Forelimb muscle (tissue), 1 donor: ENCODE measurements around the gene CCDC68. TPM values are rescaled to one million over a fixed set of nuclear protein-coding genes. Genes with fewer than 3 reads are reported as not detected.
"Not testable (repeated sequence)": the region's sequence is repeated elsewhere in the genome, so short reads cannot be mapped to it uniquely, and the experiment has no call there.

ENCODE experiments used
- DNase-seq: peaks from one replicate; pipeline ENCODE4 v3.0.0-alpha.2; 2013; ENCODE audit warnings: low read depth
- polyA plus RNA-seq: library from polyadenylated mRNA; unstranded; fragments of 120-200 nt; gene quantifications from one replicate; pipeline ENCODE4 v1.2.1, GENCODE V29; 2013; ENCODE audit not compliant: insufficient read length

The CCDC68 gene, protein sequence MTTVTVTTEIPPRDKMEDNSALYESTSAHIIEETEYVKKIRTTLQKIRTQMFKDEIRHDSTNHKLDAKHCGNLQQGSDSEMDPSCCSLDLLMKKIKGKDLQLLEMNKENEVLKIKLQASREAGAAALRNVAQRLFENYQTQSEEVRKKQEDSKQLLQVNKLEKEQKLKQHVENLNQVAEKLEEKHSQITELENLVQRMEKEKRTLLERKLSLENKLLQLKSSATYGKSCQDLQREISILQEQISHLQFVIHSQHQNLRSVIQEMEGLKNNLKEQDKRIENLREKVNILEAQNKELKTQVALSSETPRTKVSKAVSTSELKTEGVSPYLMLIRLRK
- polyA plus RNA-seq, result 0.39 TPM

DNA sequence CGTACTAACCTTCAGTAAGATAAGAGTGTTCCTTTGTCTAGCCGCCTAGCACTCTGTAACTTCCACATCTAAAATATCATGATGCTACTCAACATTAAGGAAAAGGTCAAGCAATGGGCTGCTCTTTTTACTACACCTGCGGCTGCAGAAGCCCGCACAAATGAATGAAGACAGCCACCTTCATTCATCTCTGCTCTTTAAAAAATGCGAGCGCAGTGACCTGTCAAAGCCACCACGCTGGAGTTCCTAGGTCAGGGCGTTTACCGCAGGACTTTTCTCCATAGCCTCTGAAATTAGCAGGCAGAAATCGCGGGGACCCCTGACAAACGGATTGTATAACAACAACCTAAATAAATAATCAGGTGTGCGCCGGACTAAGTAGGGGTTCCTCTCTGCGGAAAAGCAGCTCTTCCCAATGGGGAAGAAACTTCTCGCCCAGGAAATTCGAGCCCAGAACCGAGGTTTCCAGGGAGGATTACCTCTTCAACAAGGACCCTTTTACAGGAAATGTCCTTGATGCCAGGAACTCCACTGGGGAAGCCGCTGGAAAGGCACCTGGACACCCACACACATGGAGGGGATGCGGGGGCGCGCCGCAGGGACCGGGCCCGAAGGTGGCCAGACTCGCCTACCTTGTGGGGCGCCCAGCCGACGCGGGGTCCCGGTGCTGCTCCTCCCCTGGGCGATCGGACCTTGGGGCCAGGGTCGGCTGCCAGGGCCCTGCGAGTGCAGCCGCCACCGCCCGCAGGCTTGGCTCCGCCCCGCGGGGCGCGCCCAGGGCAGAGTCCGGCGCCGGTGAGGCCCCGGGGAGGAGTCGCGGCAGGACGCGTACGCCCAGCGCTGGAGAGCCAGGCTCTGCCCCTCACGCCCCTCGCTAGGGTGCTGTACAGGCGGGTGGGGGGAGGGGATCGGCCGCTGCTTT, at the start of gene CCDC68:
CCDC68 (minus strand) TSS at position 758 of the 922 bp plus-strand sequence. CDS start 16,670 bp downstream, outside the sequence.
- no peak for DNase-seq

DNA sequence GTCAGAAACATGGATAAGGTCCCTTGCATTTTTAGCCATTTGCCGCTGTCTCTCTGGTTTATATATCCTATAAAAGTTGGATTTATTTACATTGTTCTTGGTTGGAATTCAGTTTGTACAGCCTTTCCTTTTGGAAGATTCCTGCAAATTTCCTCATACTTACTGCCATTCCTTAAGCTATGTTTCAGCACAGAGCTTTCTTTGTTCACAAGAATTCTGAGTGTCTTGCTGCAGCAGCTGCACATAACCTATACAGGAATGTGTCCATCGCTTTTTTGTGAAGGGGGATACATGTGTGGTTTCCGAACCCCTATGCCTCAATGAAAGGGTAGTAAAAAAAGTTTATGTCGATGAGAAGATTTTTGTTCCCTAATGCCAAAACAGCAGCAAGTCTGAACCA, 48.3 kb upstream of the CCDC68 start:
- DNase-seq, result no peak

DNA sequence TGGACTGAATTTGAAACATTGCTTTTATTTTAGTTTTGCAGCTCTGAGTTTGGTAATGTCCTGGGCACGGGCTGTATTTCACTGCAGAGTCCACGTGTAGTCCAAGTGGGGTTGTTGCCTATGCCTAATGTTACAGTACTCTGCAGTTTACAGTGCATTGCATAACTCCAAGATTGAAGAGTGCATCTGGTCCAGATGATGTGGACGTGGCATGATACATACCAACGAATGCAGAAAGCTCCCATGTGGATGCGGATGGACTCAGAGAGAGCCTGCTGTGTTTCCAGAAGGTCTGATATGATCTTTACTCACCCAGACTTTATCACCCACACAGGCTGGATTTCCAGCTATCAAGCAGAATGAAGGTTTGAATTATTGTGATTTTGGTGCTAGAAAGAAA, 44.4 kb upstream of the CCDC68 start:
- no peak for DNase-seq

DNA sequence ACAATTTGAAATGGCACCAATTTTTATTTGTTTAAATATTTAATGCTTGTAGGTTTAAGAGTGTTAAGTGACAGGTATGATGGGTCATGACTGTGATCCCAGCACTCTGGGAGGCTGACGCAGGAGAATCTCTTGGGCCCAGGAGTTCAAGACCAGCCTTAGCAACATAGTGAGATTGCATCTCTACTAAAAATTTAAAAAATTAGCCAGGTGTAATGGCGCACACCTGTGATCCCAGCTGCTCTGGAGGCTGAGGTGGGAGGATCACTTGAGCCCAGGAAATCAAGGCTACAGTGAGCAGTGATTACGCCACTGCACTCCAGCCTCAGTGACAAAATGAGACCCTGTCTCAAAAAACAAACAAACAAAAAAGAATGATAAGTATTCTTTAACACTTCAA, 43.0 kb upstream of the CCDC68 start:
- no peak for DNase-seq

DNA sequence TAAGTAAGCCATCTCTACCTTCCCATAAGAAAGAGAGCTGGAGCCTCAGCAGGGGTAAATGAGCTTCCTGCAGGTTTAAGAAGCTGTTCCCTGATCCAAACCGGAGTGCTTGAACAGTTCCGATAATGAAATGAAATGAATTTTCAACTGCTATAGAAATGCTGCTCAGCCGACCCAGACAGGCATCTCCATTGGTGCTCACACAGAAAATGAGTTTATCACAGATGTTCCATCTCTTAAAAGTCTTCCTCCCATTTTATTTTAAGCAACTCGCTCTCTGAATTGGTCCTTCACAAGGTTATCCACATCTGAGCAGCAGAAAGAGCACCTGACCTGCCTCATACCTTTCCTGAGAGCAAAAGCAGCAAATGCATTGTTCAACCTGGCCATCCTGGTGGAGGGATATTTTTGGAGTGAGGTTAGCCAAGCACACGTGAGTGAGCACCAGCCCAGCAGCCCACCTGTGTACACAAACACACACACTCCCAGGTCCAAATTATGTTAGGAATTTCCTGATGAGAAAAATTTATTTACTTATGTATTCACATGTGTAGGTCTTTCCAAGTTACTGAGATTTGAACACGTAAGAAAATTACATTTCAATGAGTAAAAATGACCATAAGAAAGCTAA, 42.2 kb upstream of the CCDC68 start:
- DNase-seq, result no peak

DNA sequence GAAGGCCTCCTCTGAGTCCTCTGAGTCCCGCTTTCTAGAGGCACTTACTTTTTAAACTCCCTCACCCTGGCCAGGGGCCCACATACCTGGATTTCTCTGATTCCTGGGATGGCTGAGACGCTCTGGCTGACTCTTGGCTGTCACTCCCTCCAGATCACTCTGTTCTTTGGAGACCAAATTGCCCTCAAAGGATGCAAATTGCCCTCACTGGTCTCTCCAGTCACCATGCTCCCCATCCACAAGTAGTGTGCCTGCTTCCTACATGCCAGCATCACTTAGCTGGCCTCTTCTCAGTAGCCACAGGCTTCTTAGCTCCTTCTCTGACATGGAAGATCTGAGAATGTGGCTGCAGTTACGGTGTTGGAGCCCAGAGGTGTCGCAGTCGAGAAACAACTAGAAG, 41.3 kb upstream of the CCDC68 start:
- DNase-seq, result no peak

DNA sequence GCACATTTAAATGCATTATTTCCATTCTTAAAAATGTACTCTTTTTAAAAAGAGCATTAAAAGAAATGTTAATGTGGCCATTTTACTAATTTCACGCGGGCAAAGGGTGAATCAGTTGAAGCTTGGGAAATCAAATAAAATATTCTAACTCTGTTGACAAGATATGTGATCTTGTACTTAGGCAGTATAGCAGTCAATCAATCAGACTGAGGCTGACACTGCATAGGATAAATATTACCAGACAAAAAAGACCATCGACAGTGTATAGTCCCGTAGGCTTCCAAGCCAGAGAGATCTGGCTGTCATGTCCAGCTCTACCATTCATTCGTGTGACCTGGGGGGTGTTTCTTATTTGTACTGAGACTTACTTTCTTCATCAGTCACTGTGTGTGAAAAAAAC, 39.8 kb upstream of the CCDC68 start:
- no peak for DNase-seq

DNA sequence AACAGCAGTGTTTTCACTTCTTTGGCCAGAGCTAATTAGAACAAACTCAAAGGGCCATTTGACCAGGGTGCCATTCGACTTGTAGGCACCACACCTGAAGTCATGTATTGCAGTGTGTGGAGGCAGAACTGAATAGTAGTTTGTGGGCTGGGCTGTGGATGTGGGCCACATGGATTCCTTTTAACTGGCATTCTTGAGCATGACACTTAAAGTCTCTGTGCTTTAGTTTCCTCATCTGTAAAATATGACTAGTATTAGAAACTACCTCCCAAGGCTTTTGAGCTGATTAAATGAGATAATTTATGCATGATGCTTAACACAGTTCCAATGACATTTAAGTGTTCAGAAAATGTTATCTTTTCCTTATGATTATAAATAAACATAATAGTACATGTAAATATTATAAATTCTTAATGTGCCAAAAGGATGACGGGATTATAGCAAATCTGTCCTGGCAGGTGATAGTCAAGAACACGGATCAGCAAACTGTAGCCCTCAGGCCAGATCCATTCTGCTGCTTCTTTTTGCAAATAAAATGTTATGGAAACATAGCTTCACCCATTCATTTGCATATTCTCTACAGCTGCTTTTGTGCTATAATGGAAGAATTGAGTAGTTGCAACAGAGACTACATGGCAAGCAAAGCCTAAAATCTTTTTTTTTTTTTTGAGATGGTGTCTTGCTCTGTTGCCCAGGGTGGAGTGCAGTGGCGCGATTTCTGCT, 36.3 kb upstream of the CCDC68 start:
- DNase-seq, result no peak

DNA sequence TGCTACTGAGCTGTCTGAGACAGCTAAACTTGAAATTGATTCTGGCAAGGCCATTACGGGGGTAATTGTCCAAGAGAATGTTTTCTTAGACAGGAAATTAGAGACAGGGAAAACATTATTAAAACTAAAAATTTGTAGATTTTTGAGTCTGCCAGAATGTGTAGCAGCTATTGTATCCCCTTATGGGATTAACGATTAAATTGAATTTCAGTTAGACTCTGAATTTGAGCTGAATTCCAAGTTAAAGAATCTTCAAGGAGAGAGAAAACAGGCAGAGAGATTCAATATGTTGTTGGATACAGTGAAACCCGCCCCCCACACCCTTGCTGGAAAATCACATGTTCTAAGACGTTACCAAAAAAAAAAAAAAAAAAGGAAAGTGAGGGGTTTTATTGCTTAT, 32.7 kb upstream of the CCDC68 start:
- DNase-seq, result no peak

DNA sequence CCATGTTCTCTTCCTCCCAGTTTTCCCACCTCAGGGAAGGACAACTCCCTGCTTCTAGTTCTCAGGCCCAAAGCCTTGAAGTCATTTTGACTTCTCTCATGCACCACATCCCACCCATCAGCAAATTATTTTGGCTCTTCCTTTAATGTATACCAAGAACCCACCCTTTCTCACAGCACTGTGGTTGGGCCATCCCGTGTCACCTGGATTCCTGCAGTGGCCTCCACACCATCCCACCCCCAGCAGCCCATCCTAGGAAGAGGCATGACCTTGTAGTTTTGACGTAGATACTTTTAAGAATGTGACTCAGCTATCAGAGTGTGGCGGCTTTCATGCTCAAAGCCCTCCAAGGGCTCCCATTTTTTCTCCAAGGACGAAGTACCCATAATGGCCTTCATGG, 25.6 kb upstream of the CCDC68 start:
- no peak for DNase-seq

DNA sequence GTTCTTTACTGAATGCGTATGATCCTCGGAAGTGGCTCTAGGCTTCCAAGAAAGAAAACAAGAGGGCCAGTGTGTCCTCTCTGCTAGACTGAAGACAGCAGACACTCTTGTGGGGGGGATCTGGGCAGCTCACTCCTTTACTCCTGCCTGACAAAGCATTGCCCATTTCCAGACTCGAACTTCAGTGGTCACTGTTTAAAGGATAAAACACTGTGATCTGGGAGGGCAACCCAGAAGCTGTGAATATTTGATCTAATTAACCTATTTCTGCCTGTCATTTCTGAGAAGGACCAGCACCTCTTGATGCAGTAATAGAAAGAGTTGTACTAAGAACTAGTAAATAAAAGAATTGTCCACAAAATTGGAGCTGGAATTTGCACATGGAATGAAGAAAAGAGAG, 24.5 kb upstream of the CCDC68 start:
- DNase-seq, result no peak

DNA sequence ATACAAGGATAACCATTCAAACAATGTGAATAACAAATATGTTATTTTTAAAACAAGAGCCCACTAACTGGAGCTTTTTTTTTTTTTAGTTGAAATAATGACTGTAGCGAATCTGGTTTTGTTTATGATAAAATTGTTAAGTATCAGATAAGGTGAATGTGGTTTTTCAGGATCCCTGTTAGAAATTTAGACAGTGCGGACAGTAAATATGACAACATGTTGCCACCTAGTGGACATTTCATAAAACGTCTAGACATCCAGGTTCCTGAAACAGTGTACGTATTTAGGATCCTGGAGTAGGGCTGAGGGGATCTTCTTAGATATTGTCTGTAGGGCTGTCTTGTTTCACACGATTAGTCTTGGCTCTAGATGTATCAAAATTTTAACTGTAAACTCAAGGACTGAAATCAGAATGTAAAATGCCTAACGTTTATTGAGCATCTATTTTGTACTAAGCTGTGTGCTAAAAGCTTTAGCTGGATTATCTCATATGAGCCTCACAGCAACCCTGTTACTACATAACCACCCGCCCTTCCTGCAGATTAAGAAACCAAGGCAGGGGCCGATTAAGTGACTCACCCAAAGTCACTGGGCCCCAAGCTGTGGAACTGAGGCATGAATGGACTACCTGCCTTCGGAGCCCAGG, 23.9 kb upstream of the CCDC68 start:
- DNase-seq, result peak; percentile 41

DNA sequence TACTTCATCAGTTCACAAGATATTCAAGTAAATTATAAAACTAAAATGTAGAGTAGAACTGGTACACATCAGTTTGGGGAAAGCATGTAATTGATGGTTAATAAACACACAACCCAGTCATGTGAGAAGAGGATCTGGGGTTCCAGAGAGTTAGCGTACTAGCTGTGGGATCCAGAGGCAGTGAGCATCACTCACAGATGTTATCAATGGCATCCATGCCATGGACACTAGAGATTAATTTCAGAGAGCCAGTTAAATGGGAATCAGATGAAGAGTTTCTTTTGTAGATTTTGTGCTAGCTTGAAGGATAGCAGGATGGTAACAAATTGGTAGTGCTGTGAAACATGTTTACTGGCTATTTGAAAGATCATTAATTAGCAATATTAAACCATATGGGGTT, 21.8 kb upstream of the CCDC68 start:
- DNase-seq, result no peak

DNA sequence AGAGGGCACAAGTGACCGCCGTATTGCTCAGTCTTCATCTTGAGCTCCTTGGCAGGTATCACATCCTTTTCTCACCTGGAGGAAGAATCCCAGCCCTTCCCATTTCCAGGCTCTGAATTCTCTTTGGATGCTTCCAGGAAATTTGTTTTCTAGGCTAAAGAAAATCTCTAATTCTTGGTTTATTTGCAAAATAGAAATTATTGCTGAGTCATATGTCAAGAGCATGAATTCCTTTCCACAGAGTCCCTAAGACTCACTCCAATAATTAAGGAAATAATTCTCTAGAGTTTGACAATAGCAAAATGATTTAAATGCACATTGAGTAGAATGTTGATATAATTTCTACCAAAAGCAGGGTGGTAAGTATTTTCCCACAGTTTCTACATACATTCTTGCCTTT, 16.3 kb upstream of the CCDC68 start:
- DNase-seq, result no peak

DNA sequence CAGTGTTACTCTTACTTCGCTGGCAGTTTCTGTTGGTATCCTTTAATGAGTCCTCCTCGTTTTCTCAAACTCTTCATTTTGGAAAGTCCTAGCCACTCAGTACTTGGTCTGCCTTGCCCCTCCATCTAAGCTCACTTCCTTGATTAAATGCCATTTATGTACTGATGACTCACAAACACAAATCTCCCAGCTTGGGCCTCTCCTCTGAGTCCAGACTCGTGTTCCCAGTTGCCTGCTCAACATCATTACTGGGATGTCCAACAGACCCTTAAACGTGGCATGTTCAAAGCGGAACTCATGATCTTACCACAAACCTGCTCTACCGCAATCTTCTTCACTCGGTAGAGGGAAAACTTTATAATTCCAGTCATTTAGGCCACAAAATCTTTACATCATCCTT, 13.8 kb upstream of the CCDC68 start:
- DNase-seq, result no peak

DNA sequence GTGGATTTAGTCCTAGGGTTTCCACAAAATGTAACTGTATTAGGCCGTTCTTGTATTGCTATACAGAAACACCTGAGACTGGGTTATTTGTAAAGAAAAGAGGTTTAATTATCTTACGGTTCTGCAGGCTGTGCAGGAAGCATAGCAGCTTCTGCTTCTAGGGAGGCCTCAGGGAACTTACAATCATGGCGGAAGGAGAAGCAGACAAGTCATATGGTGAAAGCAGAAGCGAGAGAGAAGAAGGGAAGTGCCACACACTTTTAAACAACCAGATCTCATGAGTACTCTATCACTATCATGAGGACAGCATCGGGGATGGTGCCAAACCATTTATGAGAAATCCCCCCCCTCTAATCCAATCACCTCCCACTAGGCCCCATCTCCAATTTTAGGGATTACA, 9.5 kb upstream of the CCDC68 start:
- no peak for DNase-seq

DNA sequence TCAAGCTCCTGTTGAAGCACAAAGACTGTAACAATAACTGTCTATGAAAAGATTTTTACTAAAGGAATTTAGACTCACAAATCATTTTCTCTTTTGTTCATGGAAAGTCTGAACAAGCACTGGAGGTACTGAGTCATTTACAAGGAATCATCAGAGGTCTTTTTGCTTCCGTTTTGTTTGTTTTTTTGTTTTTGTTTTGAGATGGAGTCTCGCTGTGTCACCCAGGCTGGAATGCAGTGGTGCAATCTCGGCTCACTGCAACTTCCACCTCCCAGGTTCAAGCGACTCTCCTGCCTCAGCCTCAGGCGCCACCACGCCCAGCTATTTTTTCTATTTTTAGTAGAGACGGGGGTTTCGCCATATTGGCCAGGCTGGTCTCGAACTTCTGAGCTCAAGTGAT, 9.0 kb upstream of the CCDC68 start:
- not testable (repeated sequence) for DNase-seq

DNA sequence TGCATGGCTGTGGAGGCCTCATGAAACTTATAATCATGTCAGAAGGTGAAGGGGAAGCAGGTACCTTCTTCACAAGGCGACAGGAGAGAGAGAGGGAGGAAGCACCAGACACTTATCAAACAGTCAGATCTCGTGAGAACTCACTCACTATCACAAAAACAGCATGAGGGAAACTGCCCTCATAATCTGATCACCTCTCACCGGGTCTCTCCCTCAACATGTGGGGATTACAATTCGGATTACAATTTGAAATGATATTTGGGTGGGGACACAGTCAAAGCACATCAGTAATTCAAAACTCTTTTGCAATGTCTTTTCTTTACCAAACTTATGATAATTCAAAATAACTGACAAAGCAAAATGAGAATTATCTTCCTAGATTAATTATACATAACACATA, 8.5 kb upstream of the CCDC68 start:
- DNase-seq, result no peak

DNA sequence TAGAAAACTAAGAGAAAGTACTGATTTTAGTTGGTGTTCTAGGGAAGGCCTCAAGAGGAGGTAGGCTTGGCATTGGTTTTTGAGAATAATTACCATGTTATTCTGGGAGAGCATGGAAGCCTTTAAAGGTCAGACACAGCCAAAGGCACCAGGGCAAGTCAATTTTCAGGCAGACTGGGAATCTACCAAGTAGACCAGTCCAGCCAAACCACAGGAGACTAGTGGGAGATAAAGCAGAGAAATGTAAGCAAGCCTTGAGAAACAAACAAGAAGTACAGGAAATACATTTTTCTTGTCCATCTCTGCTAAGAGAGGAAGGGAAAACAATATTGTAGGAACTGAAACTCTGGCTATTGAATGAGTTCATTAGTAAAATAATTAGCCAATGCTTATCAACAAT, 5.5 kb upstream of the CCDC68 start:
- no peak for DNase-seq

DNA sequence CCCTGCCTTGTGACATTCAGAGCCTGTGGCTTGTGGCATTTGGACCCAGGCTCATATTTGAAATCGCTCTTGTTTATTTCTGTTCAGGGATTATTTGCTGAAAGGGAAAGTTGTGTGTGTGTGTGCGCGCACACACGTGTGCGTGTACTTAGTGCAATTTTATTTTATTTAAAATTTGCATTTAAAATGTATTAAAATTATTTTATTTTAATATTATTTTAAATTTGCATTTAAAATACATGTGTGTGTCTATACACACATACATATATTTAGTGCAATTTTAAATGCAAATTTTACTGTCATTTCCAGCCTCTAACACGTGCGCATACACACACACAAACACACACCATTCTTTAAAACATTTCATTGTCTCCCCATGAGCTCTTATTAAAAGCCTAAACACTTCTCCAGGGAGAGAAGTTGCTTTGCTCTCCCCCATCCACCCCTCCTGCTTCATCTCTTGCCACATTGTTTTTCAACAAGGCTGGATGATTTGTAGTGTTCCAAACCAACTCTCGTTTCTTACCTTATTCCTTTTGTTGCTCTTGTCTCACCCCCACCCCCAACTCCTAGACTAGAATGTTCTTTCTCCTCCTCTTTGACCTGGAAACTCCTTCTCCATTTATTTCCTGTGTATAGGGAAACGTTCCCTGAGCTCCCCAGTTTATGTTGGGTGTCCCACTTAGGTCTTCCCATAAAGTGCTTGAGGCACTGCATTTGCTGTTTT, 3.8 kb upstream of the CCDC68 start:
- no peak for DNase-seq

DNA sequence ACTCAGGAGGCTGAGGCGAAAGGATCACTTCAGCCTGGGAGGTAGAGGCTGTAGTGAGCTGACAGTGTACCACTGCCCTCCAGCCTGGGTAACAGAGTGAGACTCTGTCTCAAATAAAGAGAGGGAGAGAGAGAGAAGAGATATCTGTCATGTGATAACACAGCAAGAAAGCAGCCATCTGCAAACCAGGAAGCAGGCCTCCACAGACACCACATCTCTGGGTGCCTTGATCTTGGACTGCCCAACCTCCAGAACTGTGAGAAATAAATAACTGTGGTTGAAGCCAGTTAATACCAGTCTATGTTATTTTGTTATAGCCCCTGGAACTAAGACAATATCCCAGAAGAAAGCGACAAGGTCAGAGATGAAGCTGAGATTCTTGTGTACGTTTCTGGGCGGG, 2.6 kb upstream of the CCDC68 start:
- no peak for DNase-seq
